Suprapubic skin (tissue), 4 donors: ENCODE measurements around the gene CD1C. TPM values are rescaled to one million over a fixed set of nuclear protein-coding genes. Genes with fewer than 3 reads are reported as not detected.

Source experiments
- DNase-seq, 2 donors: peaks; one replicate each; pipeline ENCODE4 v3.0.0-alpha.2; 2019; ENCODE audit warnings: low spot score in 2 of 2
- H3K27ac ChIP-seq: fragments of 200-600 bp; sonication (generic); one replicate; pipeline ENCODE4 v1.5.1; 2019
- H3K27me3 ChIP-seq: fragments of 200-600 bp; sonication (generic); one replicate; pipeline ENCODE4 v1.5.1; 2019
- H3K36me3 ChIP-seq: fragments of 200-600 bp; sonication (generic); one replicate; pipeline ENCODE4 v1.5.1; 2019
- H3K4me1 ChIP-seq: fragments of 200-600 bp; sonication (generic); one replicate; pipeline ENCODE4 v1.5.1; 2019
- H3K4me3 ChIP-seq: fragments of 200-600 bp; sonication (generic); one replicate; pipeline ENCODE4 v1.5.1; 2019; ENCODE audit warnings: mild to moderate bottlenecking
- H3K9me3 ChIP-seq: fragments of 200-600 bp; sonication (generic); one replicate; pipeline ENCODE4 v1.5.1; 2019
- CTCF ChIP-seq, 2 donors: fragments of 200-600 bp in 1 of 2; fragments of 450-650 bp in 1 of 2; sonication (generic) in 1 of 2; IDR thresholded peaks; one replicate each; pipeline ENCODE4 v1.5.1; 2016 to 2019; ENCODE audit warnings: antibody characterized with exemption in 2 of 2, mild to moderate bottlenecking in 1 of 2, moderate library complexity in 1 of 2
- EP300 ChIP-seq: sonication (generic); formaldehyde crosslinking; IDR thresholded peaks from one replicate; pipeline ENCODE4 v1.6.1; 2017; ENCODE audit warnings: antibody characterized with exemption
- POLR2A ChIP-seq, 2 donors: fragments of 450-650 bp; IDR thresholded peaks; one replicate each; pipeline ENCODE4 v1.6.1; 2017; ENCODE audit warnings: antibody characterized with exemption in 2 of 2, mild to moderate bottlenecking in 2 of 2, moderate library complexity in 2 of 2
- POLR2AphosphoS5 ChIP-seq, 3 donors: sonication (generic); formaldehyde crosslinking; IDR thresholded peaks; one replicate each; pipeline ENCODE4 v1.6.1; 2017; ENCODE audit warnings: antibody characterized with exemption in 3 of 3
- WGBS: methylation state at CpG from one replicate; pipeline ENCODE4 v1.1.5; 2018; 5-methylcytosine and 5-hydroxymethylcytosine counted together
- total RNA-seq, 4 donors: library from RNA; depleted of rRNA; stranded (reverse); fragments of >200 nt; gene quantifications; one replicate each; pipeline ENCODE4 v1.1.0, GENCODE V29; 2016

The CD1C gene
- total RNA-seq, 4 donors from 2014 or later = 3.9 to 8.6 (median 5.2) TPM

- Histone ChIP-seq H3K4me1 (no peaks in the 10 kb centered on the region), H3K9me3 (peaks cover 4% of the 10 kb centered on the region), H3K27me3 (no peaks in the 10 kb centered on the region), H3K36me3 (no peaks in the 10 kb centered on the region), H3K27ac (no peak overlapping the region), H3K4me3 (no peak overlapping the region)
- 93% methylated on average over 4 of the region's 4 CpGs for WGBS
- DNase-seq = no peak
- no peak for TF ChIP-seq CTCF (IDR thresholded peaks at IDR 0.05)
- no peak for TF ChIP-seq EP300
- TF ChIP-seq POLR2A (IDR thresholded peaks at IDR 0.05) = no peak
- no peak for TF ChIP-seq POLR2AphosphoS5 (IDR thresholded peaks at IDR 0.05)
These were observed 34.7 kb downstream of the CD1C start for GRCh38 chr1:158324395-158324794.

GRCh38 chr1:158327481-158327880, 37.8 kb downstream of the CD1C start:
- H3K36me3 ChIP-seq = no peaks in the 10 kb centered on the region
- no peak for TF ChIP-seq CTCF (IDR thresholded peaks at IDR 0.05)
- no peak for TF ChIP-seq POLR2AphosphoS5 (IDR thresholded peaks at IDR 0.05)
- TF ChIP-seq POLR2A (IDR thresholded peaks at IDR 0.05) = no peak
- no peak for TF ChIP-seq EP300
- DNase-seq = no peak
- no peak overlapping the region for H3K27ac ChIP-seq
- no peak overlapping the region for H3K4me3 ChIP-seq
- no peaks in the 10 kb centered on the region for H3K4me1 ChIP-seq
- peaks cover 4% of the 10 kb centered on the region for H3K9me3 ChIP-seq
- H3K27me3 ChIP-seq = no peaks in the 10 kb centered on the region

DNA sequence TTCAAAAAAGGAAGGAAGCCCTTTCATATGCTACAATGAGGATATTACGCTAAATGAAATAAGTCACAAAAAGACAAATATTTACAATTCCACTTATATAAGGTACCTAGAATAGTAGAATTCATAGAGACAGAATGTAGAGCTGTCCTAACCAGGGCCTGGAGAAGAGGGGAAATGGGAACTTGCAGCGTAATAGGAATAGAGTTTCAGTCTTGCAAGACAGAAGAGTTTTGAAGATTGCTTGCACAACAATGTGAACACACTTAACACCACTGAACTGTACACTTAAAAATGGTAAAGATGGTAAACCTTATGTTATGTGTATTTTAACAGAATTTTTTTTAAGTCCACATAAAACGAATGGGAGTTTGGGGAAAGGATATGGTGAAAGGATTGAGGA, 38.7 kb downstream of the CD1C start:
- Histone ChIP-seq H3K4me3 (no peak overlapping the region), H3K9me3 (peaks cover 2% of the 10 kb centered on the region), H3K36me3 (no peaks in the 10 kb centered on the region), H3K27me3 (no peaks in the 10 kb centered on the region), H3K4me1 (no peaks in the 10 kb centered on the region), H3K27ac (no peak overlapping the region)
- TF ChIP-seq CTCF (IDR thresholded peaks at IDR 0.05) (no peak), EP300 (no peak), POLR2AphosphoS5 (IDR thresholded peaks at IDR 0.05) (no peak), POLR2A (IDR thresholded peaks at IDR 0.05) (no peak)
- 85% methylated on average over 3 of the region's 3 CpGs for WGBS
- no peak for DNase-seq

GRCh38 chr1:158329300-158329699, 39.6 kb downstream of the CD1C start:
- Histone ChIP-seq H3K36me3 (no peaks in the 10 kb centered on the region), H3K4me1 (no peaks in the 10 kb centered on the region), H3K27me3 (no peaks in the 10 kb centered on the region), H3K9me3 (no peaks in the 10 kb centered on the region), H3K27ac (no peak overlapping the region), H3K4me3 (no peak overlapping the region)
- DNase-seq = no peak
- 91% methylated on average over 4 of the region's 7 CpGs for WGBS
- TF ChIP-seq POLR2AphosphoS5 (IDR thresholded peaks at IDR 0.05) (no peak), EP300 (no peak), POLR2A (IDR thresholded peaks at IDR 0.05) (no peak), CTCF (IDR thresholded peaks at IDR 0.05) (no peak)

GRCh38 chr1:158329733-158330132, 40.0 kb downstream of the CD1C start:
- no peak overlapping the region for H3K4me3 ChIP-seq
- H3K4me1 ChIP-seq = no peaks in the 10 kb centered on the region
- WGBS = 90% methylated on average over 3 of the region's 3 CpGs
- H3K36me3 ChIP-seq = no peaks in the 10 kb centered on the region
- H3K27ac ChIP-seq = no peak overlapping the region
- DNase-seq = no peak
- H3K9me3 ChIP-seq = no peaks in the 10 kb centered on the region
- H3K27me3 ChIP-seq = no peaks in the 10 kb centered on the region
- no peak for TF ChIP-seq CTCF (IDR thresholded peaks at IDR 0.05)
- no peak for TF ChIP-seq POLR2A (IDR thresholded peaks at IDR 0.05)
- no peak for TF ChIP-seq EP300
- no peak for TF ChIP-seq POLR2AphosphoS5 (IDR thresholded peaks at IDR 0.05)
